ENCODE results near the gene MSMP. TPM values are rescaled to one million over a fixed set of nuclear protein-coding genes. Genes with fewer than 3 reads are reported as not detected.

MSMP gene
- total RNA-seq, 1 experiment from 2014 or later = not detected

DNA sequence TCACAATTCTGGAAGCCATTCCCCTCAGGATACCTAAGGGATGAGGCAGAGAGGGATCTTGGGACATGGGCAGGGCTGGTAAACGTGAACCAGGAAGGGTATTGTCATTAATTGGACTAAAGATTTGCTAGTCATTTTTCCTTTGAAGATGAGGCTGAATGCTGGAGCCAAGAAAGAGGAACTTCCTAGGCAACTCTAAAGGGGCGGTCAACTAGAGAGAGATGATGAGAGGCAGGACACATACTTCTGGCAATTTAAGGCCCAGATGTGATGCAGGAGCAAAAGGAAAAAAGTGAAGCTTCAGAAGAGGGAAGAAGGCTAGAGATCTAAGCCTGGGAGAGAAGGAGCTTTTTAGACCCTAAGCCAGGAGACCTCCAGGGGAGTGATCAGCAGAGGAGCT lies 10.6 kb downstream of the MSMP start:
- peaks cover 27% of the 10 kb centered on the region for H3K4me1 Mint-ChIP-seq (ENCODE audit: insufficient read depth, unreplicated experiment)
- DNase-seq (ENCODE audit: unreplicated experiment) = no peak
- H3K36me3 Mint-ChIP-seq (ENCODE audit: insufficient read depth, unreplicated experiment) = peaks cover 71% of the 10 kb centered on the region
- intact Hi-C loops (cut with micrococcal nuclease) = no loop called here
- no peaks in the 10 kb centered on the region for H3K9me3 Mint-ChIP-seq (ENCODE audit: unreplicated experiment)
- TF ChIP-seq, protein P1, sequence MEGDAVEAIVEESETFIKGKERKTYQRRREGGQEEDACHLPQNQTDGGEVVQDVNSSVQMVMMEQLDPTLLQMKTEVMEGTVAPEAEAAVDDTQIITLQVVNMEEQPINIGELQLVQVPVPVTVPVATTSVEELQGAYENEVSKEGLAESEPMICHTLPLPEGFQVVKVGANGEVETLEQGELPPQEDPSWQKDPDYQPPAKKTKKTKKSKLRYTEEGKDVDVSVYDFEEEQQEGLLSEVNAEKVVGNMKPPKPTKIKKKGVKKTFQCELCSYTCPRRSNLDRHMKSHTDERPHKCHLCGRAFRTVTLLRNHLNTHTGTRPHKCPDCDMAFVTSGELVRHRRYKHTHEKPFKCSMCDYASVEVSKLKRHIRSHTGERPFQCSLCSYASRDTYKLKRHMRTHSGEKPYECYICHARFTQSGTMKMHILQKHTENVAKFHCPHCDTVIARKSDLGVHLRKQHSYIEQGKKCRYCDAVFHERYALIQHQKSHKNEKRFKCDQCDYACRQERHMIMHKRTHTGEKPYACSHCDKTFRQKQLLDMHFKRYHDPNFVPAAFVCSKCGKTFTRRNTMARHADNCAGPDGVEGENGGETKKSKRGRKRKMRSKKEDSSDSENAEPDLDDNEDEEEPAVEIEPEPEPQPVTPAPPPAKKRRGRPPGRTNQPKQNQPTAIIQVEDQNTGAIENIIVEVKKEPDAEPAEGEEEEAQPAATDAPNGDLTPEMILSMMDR (IDR thresholded peaks at IDR 0.05; ENCODE audit: unreplicated experiment) = no peak
- no TSS peak for BruUV-seq (replicated peaks)
- no peak overlapping the region for H3K4me3 Mint-ChIP-seq (ENCODE audit: unreplicated experiment)
- CTCF ChIA-PET = interaction anchor here (0.7 to 8.0 kb wide), 5 partner anchors 9 to 423 kb away, joined by 3 to 150 read pairs (median 3); partner anchors contain the start of genes CREB3 and TLN1
- H3K27me3 Mint-ChIP-seq (ENCODE audit: insufficient read depth, unreplicated experiment) = no peaks in the 10 kb centered on the region
- POLR2A ChIA-PET = interaction anchor here (9.6 kb wide), 1 partner anchor 10 kb away, joined by 284 read pairs; the partner anchor contains the start of genes CREB3 and TLN1
- peak overlapping the region; percentile 50 for H3K27ac Mint-ChIP-seq (ENCODE audit: low read depth, unreplicated experiment)

DNA sequence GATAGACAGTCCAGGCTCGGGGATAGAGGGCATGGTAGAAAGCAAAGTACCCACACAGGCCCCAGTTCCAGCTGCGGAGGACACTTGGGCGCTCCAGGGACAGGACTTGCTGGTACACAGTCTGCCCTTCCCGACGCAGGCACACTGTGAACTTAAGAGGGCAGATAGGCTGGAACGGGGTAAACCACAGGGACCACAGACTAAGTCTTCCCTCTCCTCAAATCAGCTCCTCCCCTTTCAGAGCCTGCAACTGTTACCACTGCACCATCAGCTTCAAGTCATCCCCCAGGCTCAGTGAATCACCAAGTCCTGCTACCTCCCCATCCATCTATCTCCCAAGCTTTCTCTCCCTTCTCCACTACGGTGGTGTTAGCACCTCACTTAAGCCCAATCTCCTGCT lies 12.3 kb downstream of the MSMP start:
- DNase-seq (ENCODE audit: unreplicated experiment) = no peak
- TF ChIP-seq, protein P1 (IDR thresholded peaks at IDR 0.05; ENCODE audit: unreplicated experiment) = no peak
- POLR2A ChIA-PET = interaction anchor here (9.6 kb wide), 1 partner anchor 9 kb away, joined by 284 read pairs; the partner anchor contains the start of genes CREB3 and TLN1
- no peak overlapping the region for H3K4me3 Mint-ChIP-seq (ENCODE audit: unreplicated experiment)
- CTCF ChIA-PET = interaction anchor here (1.1 to 2.1 kb wide), 4 partner anchors 9 to 94 kb away, joined by 3 to 6 read pairs (median 4); partner anchors contain the start of genes CREB3 and TLN1
- H3K4me1 Mint-ChIP-seq (ENCODE audit: insufficient read depth, unreplicated experiment) = peaks cover 18% of the 10 kb centered on the region
- H3K9me3 Mint-ChIP-seq (ENCODE audit: unreplicated experiment) = no peaks in the 10 kb centered on the region
- intact Hi-C loops (cut with micrococcal nuclease) = no loop called here
- H3K36me3 Mint-ChIP-seq (ENCODE audit: insufficient read depth, unreplicated experiment) = peaks cover 85% of the 10 kb centered on the region
- no TSS peak for BruUV-seq (replicated peaks)
- no peak overlapping the region for H3K27ac Mint-ChIP-seq (ENCODE audit: low read depth, unreplicated experiment)
- H3K27me3 Mint-ChIP-seq (ENCODE audit: insufficient read depth, unreplicated experiment) = no peaks in the 10 kb centered on the region

DNA sequence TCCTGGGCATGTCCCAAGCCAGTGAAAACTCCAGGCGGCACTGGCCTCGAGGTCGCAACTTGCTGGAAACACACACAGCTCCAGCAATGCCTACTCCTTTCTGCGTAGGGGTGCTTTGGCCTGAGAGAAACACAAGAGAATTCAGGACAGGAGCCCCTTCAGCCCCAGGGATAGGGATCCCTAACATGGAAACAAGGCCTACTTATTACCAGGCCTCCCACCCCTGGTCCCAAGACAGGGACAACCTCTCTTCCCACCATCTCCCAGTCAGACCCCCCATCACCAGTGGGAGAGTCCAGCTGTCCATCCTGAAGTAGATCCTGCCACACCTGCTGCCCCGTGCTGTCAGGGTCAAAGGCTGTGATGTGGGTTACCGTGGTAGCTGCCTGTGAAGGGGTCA lies 13.8 kb downstream of the MSMP start:
- Mint-ChIP-seq H3K27ac (ENCODE audit: low read depth, unreplicated experiment) (peak overlapping the region; percentile 33), H3K36me3 (ENCODE audit: insufficient read depth, unreplicated experiment) (peaks cover 84% of the 10 kb centered on the region)
- CTCF ChIA-PET = interaction anchor here (0.7 to 1.5 kb wide), 4 partner anchors 10 to 81 kb away, joined by 3 to 4 read pairs (median 3); no protein-coding TSS in a partner anchor

DNA sequence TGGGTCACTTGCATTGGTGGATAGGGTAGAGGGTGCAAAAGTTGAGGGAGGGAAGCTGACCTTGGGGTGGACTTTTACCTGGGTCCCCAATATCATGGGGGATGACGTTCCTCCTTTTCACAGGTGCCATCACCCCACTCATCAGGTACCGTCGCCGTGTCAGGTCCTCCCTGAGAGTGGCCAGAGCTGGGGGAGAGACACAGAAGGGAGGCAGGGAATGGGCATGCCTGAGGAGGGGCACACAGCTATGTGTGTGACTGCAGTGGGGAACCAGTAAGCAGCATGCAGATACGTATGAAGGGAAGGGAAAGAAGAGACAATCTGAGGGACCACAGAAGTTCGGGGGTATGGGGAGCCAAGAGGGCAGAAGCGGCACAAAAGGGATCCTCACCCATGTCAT lies 15.2 kb downstream of the MSMP start:
- peaks cover 4% of the 10 kb centered on the region for H3K4me1 Mint-ChIP-seq (ENCODE audit: insufficient read depth, unreplicated experiment)
- H3K4me3 Mint-ChIP-seq (ENCODE audit: unreplicated experiment) = no peak overlapping the region
- intact Hi-C loops (cut with micrococcal nuclease) = no loop called here
- no peaks in the 10 kb centered on the region for H3K9me3 Mint-ChIP-seq (ENCODE audit: unreplicated experiment)
- POLR2A ChIA-PET = interaction anchor here (1.5 to 15.0 kb wide), 2 partner anchors 7 to 19 kb away, joined by 3 to 284 read pairs; partner anchors contain the start of genes GBA2 and RGP1
- no peaks in the 10 kb centered on the region for H3K27me3 Mint-ChIP-seq (ENCODE audit: insufficient read depth, unreplicated experiment)
- TF ChIP-seq, protein P1 (IDR thresholded peaks at IDR 0.05; ENCODE audit: unreplicated experiment) = no peak
- no TSS peak for BruUV-seq (replicated peaks)
- H3K27ac Mint-ChIP-seq (ENCODE audit: low read depth, unreplicated experiment) = peak overlapping the region; percentile 33
- CTCF ChIA-PET = interaction anchor here (0.7 to 9.8 kb wide), 8 partner anchors 8 to 92 kb away, joined by 3 to 150 read pairs (median 3); partner anchors contain the start of genes GBA2 and RGP1
- DNase-seq (ENCODE audit: unreplicated experiment) = no peak
- peaks cover 89% of the 10 kb centered on the region for H3K36me3 Mint-ChIP-seq (ENCODE audit: insufficient read depth, unreplicated experiment)

More for the DNA sequence above, 13.8 kb downstream of the MSMP start:
- Mint-ChIP-seq H3K4me3 (ENCODE audit: unreplicated experiment) (no peak overlapping the region), H3K4me1 (ENCODE audit: insufficient read depth, unreplicated experiment) (peaks cover 4% of the 10 kb centered on the region), H3K9me3 (ENCODE audit: unreplicated experiment) (no peaks in the 10 kb centered on the region), H3K27me3 (ENCODE audit: insufficient read depth, unreplicated experiment) (no peaks in the 10 kb centered on the region)
- intact Hi-C loops (cut with micrococcal nuclease) = no loop called here
- POLR2A ChIA-PET = interaction anchor here (1.5 to 15.0 kb wide), 2 partner anchors 5 to 18 kb away, joined by 3 to 284 read pairs; partner anchors contain the start of genes GBA2 and RGP1
- no TSS peak for BruUV-seq (replicated peaks)
- DNase-seq (ENCODE audit: unreplicated experiment) = no peak
- TF ChIP-seq, protein P1 (IDR thresholded peaks at IDR 0.05; ENCODE audit: unreplicated experiment) = no peak
